ENCODE results near the gene CD59. TPM values are rescaled to one million over a fixed set of nuclear protein-coding genes. Genes with fewer than 3 reads are reported as not detected.
A peak's percentile ranks its signal among the peaks of the same experiment; 100 is the strongest.

Gene CD59
- total and polyA plus RNA-seq, 2 of the 13 experiments (the other 11 are each of a cell fraction or from before 2014, with no cell fraction given), result 127 to 289 TPM

- TF ChIP-seq TFE3 (CRISPR knock-in tag; IDR thresholded peaks at IDR 0.05) (no peak), ZSCAN9 (CRISPR knock-in tag; IDR thresholded peaks at IDR 0.05; ENCODE audit: borderline replicate concordance) (no peak), RBM39 (IDR thresholded peaks at IDR 0.05; ENCODE audit: low read depth, low read length, poor library complexity, severe bottlenecking) (peak; percentile 26), ZNF574 (CRISPR knock-in tag; IDR thresholded peaks at IDR 0.05) (peak; percentile 21; the same call in 1 of the 2 replicates), FOXP4 (CRISPR knock-in tag; IDR thresholded peaks at IDR 0.05) (no peak), HDAC1 (CRISPR knock-in tag; IDR thresholded peaks at IDR 0.05) (peak; percentile 63), ZNF549 (CRISPR knock-in tag; IDR thresholded peaks at IDR 0.05) (no peak), RNF2 (conservative IDR thresholded peaks at IDR 0.05; ENCODE audit: low read depth) (no peak), MYC (CRISPR knock-in tag; IDR thresholded peaks at IDR 0.05; ENCODE audit: borderline replicate concordance) (peak; percentile 29; the same call in 1 of the 2 replicates), ZNF670 (CRISPR knock-in tag; IDR thresholded peaks at IDR 0.05; ENCODE audit: borderline replicate concordance) (peak; percentile 74; the same call in 1 of the 2 replicates), PLRG1 (conservative IDR thresholded peaks at IDR 0.05) (no peak), ZBTB21 (CRISPR knock-in tag; IDR thresholded peaks at IDR 0.05) (no peak), ZNF121 (CRISPR knock-in tag; IDR thresholded peaks at IDR 0.05) (0 out of 2 replicates have a peak, but pooled peaks have one; percentile 34), PTBP1 (IDR thresholded peaks at IDR 0.05; ENCODE audit: low read depth, low read length, poor library complexity, severe bottlenecking) (no peak), SOX13 (IDR thresholded peaks at IDR 0.05) (no peak), SOX13 (CRISPR knock-in tag; conservative IDR thresholded peaks at IDR 0.05 in 1 of 2, IDR thresholded peaks at IDR 0.05 in 1 of 2) (peak in 1 of 2 experiments; percentile 38; a peak in 1 of 4 replicates), ZKSCAN8 (CRISPR knock-in tag; IDR thresholded peaks at IDR 0.05; ENCODE audit: borderline replicate concordance) (no peak; the same call in 1 of the 2 replicates), ZFX (CRISPR knock-in tag; IDR thresholded peaks at IDR 0.05; ENCODE audit: low read depth) (peak; percentile 66), MTERF4 (CRISPR knock-in tag; IDR thresholded peaks at IDR 0.05) (no peak), TEAD2 (CRISPR knock-in tag; IDR thresholded peaks at IDR 0.05) (no peak), MXD4 (CRISPR knock-in tag; IDR thresholded peaks at IDR 0.05) (0 out of 2 replicates have a peak, but pooled peaks have one; percentile 44)
These were observed 35.5 kb downstream of the CD59 start, which contains the start of gene C11orf91 (continued) for GRCh38 chr11:33700502-33701271.

Measured in HepG2 (cell line).